Skeletal muscle tissue (tissue), 4 donors: ENCODE data around the gene FAM181A. TPM values are rescaled to one million over a fixed set of nuclear protein-coding genes. Genes with fewer than 3 reads are reported as not detected.

Experiments used
- H3K27ac ChIP-seq: one replicate; pipeline ENCODE4 v1.7.0; 2013; ENCODE audit warnings: mild to moderate bottlenecking, low read depth, low read length, inconsistent platforms
- H3K27me3 ChIP-seq, 3 donors: one replicate each; pipeline ENCODE4 v1.7.0; 2013; ENCODE audit warnings: low read length in 3 of 3; ENCODE audit not compliant: control insufficient read depth in 3 of 3, insufficient read depth in 3 of 3
- H3K36me3 ChIP-seq, 3 donors: one replicate each; pipeline ENCODE4 v1.7.0; 2013; ENCODE audit warnings: low read length in 3 of 3; ENCODE audit not compliant: control insufficient read depth in 3 of 3, insufficient read depth in 3 of 3
- H3K4me1 ChIP-seq, 3 donors: one replicate each; pipeline ENCODE4 v1.7.0; 2013; ENCODE audit warnings: low read length in 3 of 3, mild to moderate bottlenecking in 3 of 3; ENCODE audit not compliant: control insufficient read depth in 3 of 3, insufficient read depth in 3 of 3
- H3K4me3 ChIP-seq, 3 donors: one replicate each; pipeline ENCODE4 v1.7.0; 2013; ENCODE audit warnings: low read length in 3 of 3
- H3K9ac ChIP-seq, 3 donors: one replicate each; pipeline ENCODE4 v1.7.0; 2013; ENCODE audit warnings: low read length in 3 of 3, mild to moderate bottlenecking in 3 of 3, moderate library complexity in 2 of 3, low read depth in 1 of 3
- H3K9me3 ChIP-seq, 3 donors: one replicate each; pipeline ENCODE4 v1.7.0; 2013; ENCODE audit warnings: low read length in 3 of 3; ENCODE audit not compliant: control insufficient read depth in 3 of 3
- total RNA-seq: library from RNA; depleted of rRNA; stranded (reverse); fragments of >200 nt; gene quantifications from one replicate; pipeline ENCODE4 v1.2.3, GENCODE V29; 2014
- donor health status: Osteomylitis.

The FAM181A gene
- total RNA-seq, 1 donor from 2014 or later = not detected

GRCh38 chr14:93902619-93903307 lies 24.4 kb upstream of the FAM181A start:
- Histone ChIP-seq H3K4me3 (no peak overlapping the region), H3K27ac (no peak overlapping the region), H3K27me3 (peaks cover 4 to 12% (median 7%) of the 10 kb centered on the region in 3 donors), H3K36me3 (no peaks in the 10 kb centered on the region), H3K9me3 (no peaks in the 10 kb centered on the region), H3K4me1 (no peaks in the 10 kb centered on the region), H3K9ac (no peak overlapping the region)

DNA sequence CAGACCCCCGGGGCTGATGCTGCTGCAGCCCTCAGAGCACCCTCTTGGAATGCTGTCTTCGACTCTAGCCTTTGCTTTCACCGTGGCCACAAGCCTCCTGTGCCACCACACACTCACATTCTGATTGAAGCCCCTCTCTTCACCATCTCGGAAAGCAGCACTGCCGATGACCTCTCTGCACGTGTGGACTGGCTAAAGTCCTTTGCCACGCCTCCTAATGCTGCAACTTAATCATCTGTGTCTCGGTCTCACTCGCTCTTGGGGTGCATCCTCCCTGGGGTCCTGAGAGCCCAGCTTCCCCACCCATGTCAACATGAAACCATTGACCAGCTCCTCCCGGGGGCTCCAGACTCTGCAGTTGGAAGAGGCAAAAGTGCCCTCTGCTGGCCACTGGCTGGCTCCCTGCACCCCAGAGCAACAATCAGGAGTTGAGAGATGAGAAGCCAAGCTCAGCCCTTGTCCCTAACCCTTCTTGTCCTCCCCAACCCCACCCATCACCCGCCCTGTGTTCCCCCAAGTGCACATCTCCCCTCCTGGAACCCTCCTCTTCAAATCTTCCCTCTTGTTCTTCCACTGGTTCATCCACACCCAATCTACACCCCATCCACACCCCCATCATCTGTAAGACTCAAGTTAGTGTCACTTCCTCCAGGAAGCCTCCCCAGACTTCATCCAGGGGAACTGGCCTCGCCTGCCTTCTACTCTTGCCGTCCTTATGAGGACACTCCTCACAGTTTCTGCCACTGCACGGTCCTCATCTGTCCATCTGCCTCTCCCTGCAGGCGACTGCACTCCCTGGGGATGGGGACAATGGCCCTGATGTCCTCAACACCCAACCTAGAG lies 23.6 kb upstream of the FAM181A start:
- Histone ChIP-seq H3K36me3 (no peaks in the 10 kb centered on the region), H3K9ac (no peak overlapping the region), H3K4me1 (no peaks in the 10 kb centered on the region), H3K4me3 (no peak overlapping the region), H3K27ac (no peak overlapping the region), H3K27me3 (peaks cover 4 to 12% (median 7%) of the 10 kb centered on the region in 3 donors), H3K9me3 (no peaks in the 10 kb centered on the region)

DNA sequence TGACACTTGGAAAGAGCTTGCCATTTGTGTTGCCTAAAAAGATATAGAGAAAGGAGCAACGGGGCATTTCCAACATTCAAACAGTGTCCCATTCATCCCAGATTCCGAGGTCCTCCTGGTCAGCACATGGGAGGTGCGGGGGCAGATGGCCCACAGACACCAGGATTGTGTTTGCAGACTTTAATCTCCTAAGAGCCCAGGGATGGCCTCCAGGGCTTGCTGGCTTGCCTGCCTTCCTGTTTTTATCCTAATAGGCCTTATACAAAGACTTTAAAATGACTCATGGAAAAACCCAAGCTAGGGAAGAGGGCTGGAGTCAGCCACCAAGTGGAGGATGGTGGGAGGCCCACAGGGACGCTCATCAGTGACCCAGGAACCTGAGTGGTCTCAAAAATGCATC lies 21.5 kb upstream of the FAM181A start:
- Histone ChIP-seq H3K4me3 (no peak overlapping the region), H3K36me3 (no peaks in the 10 kb centered on the region), H3K9ac (no peak overlapping the region), H3K4me1 (no peaks in the 10 kb centered on the region), H3K27me3 (peaks cover 4 to 9% (median 7%) of the 10 kb centered on the region in 3 donors), H3K27ac (no peak overlapping the region), H3K9me3 (no peaks in the 10 kb centered on the region)

- no peaks in the 10 kb centered on the region for H3K36me3 ChIP-seq
- H3K4me3 ChIP-seq = no peak overlapping the region
- no peaks in the 10 kb centered on the region for H3K4me1 ChIP-seq
- no peak overlapping the region for H3K27ac ChIP-seq
- no peaks in the 10 kb centered on the region for H3K9me3 ChIP-seq
- H3K27me3 ChIP-seq = peaks cover 4 to 9% (median 7%) of the 10 kb centered on the region in 3 donors
- H3K9ac ChIP-seq = no peak overlapping the region
Observed at GRCh38 chr14:93906341-93907329, 20.5 kb upstream of the FAM181A start.

DNA sequence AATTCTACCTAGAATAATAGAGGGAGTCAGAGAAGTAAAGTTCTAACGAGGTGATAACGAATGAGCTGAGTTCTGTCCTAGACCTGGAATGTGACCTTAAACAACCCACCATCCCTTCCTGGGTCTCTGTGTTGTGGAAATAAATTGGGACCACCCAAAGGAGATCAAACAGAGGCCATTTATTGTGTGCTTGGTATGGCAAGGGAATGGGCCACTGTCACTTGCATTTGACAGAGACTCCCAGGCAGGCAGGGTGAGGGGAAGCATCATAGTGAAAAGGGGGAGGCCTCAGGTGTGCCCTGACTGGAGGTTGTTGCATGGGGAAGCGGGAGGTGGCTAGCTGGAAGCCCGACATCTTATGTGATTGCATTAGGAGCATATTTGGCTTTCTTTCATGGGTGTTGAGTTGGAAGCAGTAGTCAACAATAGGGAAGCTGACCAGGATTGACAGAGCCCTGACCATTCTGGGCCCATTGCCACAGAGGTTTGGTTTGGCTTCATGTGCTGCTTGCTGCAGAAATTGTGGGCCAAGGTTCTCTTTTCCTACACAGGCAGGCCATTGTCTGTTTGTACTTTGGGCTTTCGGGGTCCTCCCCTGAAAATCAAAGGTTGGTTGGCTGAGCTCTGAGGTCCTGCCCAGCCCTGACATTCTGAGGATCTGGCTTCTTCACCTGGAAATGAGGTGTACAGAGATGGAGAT lies 17.6 kb upstream of the FAM181A start:
- H3K36me3 ChIP-seq = no peaks in the 10 kb centered on the region
- H3K9ac ChIP-seq = no peak overlapping the region
- H3K27ac ChIP-seq = no peak overlapping the region
- H3K9me3 ChIP-seq = no peaks in the 10 kb centered on the region
- no peak overlapping the region for H3K4me3 ChIP-seq
- no peaks in the 10 kb centered on the region for H3K4me1 ChIP-seq
- no peaks in the 10 kb centered on the region for H3K27me3 ChIP-seq

GRCh38 chr14:93911975-93912615 lies 15.0 kb upstream of the FAM181A start:
- no peaks in the 10 kb centered on the region for H3K36me3 ChIP-seq
- H3K9ac ChIP-seq = no peak overlapping the region
- H3K27ac ChIP-seq = no peak overlapping the region
- no peaks in the 10 kb centered on the region for H3K4me1 ChIP-seq
- H3K27me3 ChIP-seq = no peaks in the 10 kb centered on the region
- no peaks in the 10 kb centered on the region for H3K9me3 ChIP-seq
- no peak overlapping the region for H3K4me3 ChIP-seq

- Histone ChIP-seq H3K36me3 (peaks cover 0 to 4% (median 0%) of the 10 kb centered on the region in 3 donors), H3K9me3 (no peaks in the 10 kb centered on the region), H3K27me3 (no peaks in the 10 kb centered on the region), H3K4me1 (no peaks in the 10 kb centered on the region), H3K9ac (no peak overlapping the region), H3K27ac (no peak overlapping the region), H3K4me3 (no peak overlapping the region)
Observed at GRCh38 chr14:93912782-93913181, 14.4 kb upstream of the FAM181A start.

- H3K9me3 ChIP-seq = no peaks in the 10 kb centered on the region
- H3K9ac ChIP-seq = no peak overlapping the region
- no peak overlapping the region for H3K4me3 ChIP-seq
- H3K27me3 ChIP-seq = peaks cover 0 to 3% (median 0%) of the 10 kb centered on the region in 3 donors
- no peaks in the 10 kb centered on the region for H3K4me1 ChIP-seq
- peaks cover 0 to 4% (median 0%) of the 10 kb centered on the region in 3 donors for H3K36me3 ChIP-seq
- H3K27ac ChIP-seq = no peak overlapping the region
Observed at GRCh38 chr14:93914278-93914677, 12.9 kb upstream of the FAM181A start.
